ENCODE measurements around the gene RGL3.
A peak's percentile ranks its signal among the peaks of the same experiment; 100 is the strongest.

The RGL3 gene

GRCh38 chr19:11421371-11422098, 2.4 kb upstream of the RGL3 start:
- no peak for TF ChIP-seq CTCF (conservative IDR thresholded peaks at IDR 0.05; ENCODE audit: low read depth)
- DNase-seq (ENCODE audit: low spot score), result peak; percentile 51
- peak overlapping the region; percentile 70 for H3K27ac ChIP-seq
- POLR2A ChIA-PET (ENCODE audit: low non-redundant PET), result interaction anchor here (1.0 kb wide), 1 partner anchor 40 kb away, joined by 4 read pairs; no protein-coding TSS in a partner anchor
- CTCF ChIA-PET, result interaction anchor here (0.5 to 2.1 kb wide), 6 partner anchors 13 to 386 kb away, joined by 3 to 12 read pairs (median 4); partner anchors contain the start of gene ODAD3

- ChIA-PET CTCF (interaction anchor here (0.5 to 0.9 kb wide), 2 partner anchors 104 to 385 kb away, joined by 4 to 6 read pairs; no protein-coding TSS in a partner anchor), POLR2A (ENCODE audit: low non-redundant PET) (no interaction called here)
- no peak for DNase-seq (ENCODE audit: low spot score)
- no peak for TF ChIP-seq CTCF (conservative IDR thresholded peaks at IDR 0.05; ENCODE audit: low read depth)
- peak overlapping the region; percentile 28; the same call in 1 of the 2 replicates for H3K27ac ChIP-seq
These were observed 1.6 kb upstream of the RGL3 start for GRCh38 chr19:11420429-11421370.

- no peak overlapping the region for H3K27ac ChIP-seq
- ChIA-PET CTCF (no interaction called here), POLR2A (ENCODE audit: low non-redundant PET) (no interaction called here)
- no peak for TF ChIP-seq CTCF (conservative IDR thresholded peaks at IDR 0.05; ENCODE audit: low read depth)
- no peak for DNase-seq (ENCODE audit: low spot score)
These were observed 993 bp downstream of the RGL3 start for GRCh38 chr19:11418094-11418548.

GRCh38 chr19:11416346-11417052, 2.6 kb downstream of the RGL3 start:
- POLR2A ChIA-PET (ENCODE audit: low non-redundant PET), result no interaction called here
- DNase-seq (ENCODE audit: low spot score), result no peak
- CTCF ChIA-PET, result no interaction called here

GRCh38 chr19:11414544-11414943, 4.6 kb downstream of the RGL3 start:
- TF ChIP-seq CTCF (conservative IDR thresholded peaks at IDR 0.05; ENCODE audit: low read depth), result no peak
- H3K27ac ChIP-seq, result no peak overlapping the region
- ChIA-PET CTCF (no interaction called here), POLR2A (ENCODE audit: low non-redundant PET) (interaction anchor here (0.5 kb wide), 1 partner anchor 18 kb away, joined by 3 read pairs; no protein-coding TSS in a partner anchor)
- DNase-seq (ENCODE audit: low spot score), result no peak

More at GRCh38 chr19:11416346-11417052, 2.6 kb downstream of the RGL3 start:
- no peak for TF ChIP-seq CTCF (conservative IDR thresholded peaks at IDR 0.05; ENCODE audit: low read depth)
- no peak overlapping the region for H3K27ac ChIP-seq

- CTCF ChIA-PET, result no interaction called here
- H3K27ac ChIP-seq, result no peak overlapping the region
- TF ChIP-seq CTCF (conservative IDR thresholded peaks at IDR 0.05; ENCODE audit: low read depth), result no peak
- POLR2A ChIA-PET (ENCODE audit: low non-redundant PET), result no interaction called here
- DNase-seq (ENCODE audit: low spot score), result no peak
These were observed 8.4 kb downstream of the RGL3 start for GRCh38 chr19:11410682-11411081.

Data from RWPE1 (cell line).